GM12878 (cell line): Measurements from ENCODE around the gene GARIN3. TPM values are rescaled to one million over a fixed set of nuclear protein-coding genes. Genes with fewer than 3 reads are reported as not detected.

Experiments
- ATAC-seq: fragments of 200-7000 bp; cut with Tn5 transposase; 3 replicates; pipeline ENCODE4 v1.9.1; 2020; ENCODE audit warnings: mild to moderate bottlenecking, moderate library complexity
- BruUV-seq: library from RNA; stranded (reverse); fragments of 400-500 nt; replicated peaks from 2 replicates; lab custom pipeline; 2021; lab: Mats Ljungman, UMichigan
- CTCF ChIA-PET: fragments of 300-600 bp; sonication (Branson Sonifier 250); formaldehyde crosslinking; extraction: SDS; loops from one replicate; lab custom pipeline; 2021; ENCODE audit warnings: inconsistent platforms; lab: Yijun Ruan, JAX
- POLR2A ChIA-PET: fragments of 350-600 bp; formaldehyde crosslinking; extraction: SDS; loops from one replicate; lab custom pipeline; 2021; ENCODE audit warnings: inconsistent platforms; lab: Charles Lee
- RAD21 ChIA-PET: fragments of 300-600 bp; sonication (Branson Sonifier 250); formaldehyde crosslinking; loops from one replicate; lab custom pipeline; 2023; ENCODE audit warnings: antibody characterized with exemption; ENCODE audit not compliant: unreplicated experiment; lab: Charles Lee
- SMC1A ChIA-PET: fragments of 300-600 bp; sonication (Branson Sonifier 250); formaldehyde crosslinking; loops from one replicate; lab custom pipeline; 2023; ENCODE audit not compliant: unreplicated experiment, uncharacterized antibody; lab: Charles Lee
- DNase-seq: peaks from one replicate; pipeline ENCODE4 v3.0.0-alpha.2; 2011; ENCODE audit warnings: low read depth, low spot score
- FAIRE-seq: peaks from 3 replicates; lab custom pipeline; 2011; peaks lifted over from hg19 to GRCh38; lab: Jason Lieb, UNC
- H2AFZ ChIP-seq: 2 replicates; pipeline ENCODE4 v1.6.0; 2011; ENCODE audit warnings: low read depth, low read length, control low read depth; ENCODE audit not compliant: control insufficient read depth
- H3K27ac ChIP-seq: 2 replicates; pipeline ENCODE4 v1.5.1; 2011; ENCODE audit warnings: control low read depth; ENCODE audit not compliant: control insufficient read depth, insufficient read depth
- H3K27me3 ChIP-seq, 2 experiments: replicated peaks in 1 of 2; 2 replicates each; pipeline versions ENCODE4 v1.6.0 to v1.6.1; 2011; ENCODE audit warnings: low read length in 1 of 2; ENCODE audit not compliant: control insufficient read depth in 2 of 2, insufficient read depth in 2 of 2
- H3K36me3 ChIP-seq, 2 experiments: 2 replicates each; pipeline ENCODE4 v1.5.1; 2011; ENCODE audit warnings: low read length in 1 of 2; ENCODE audit not compliant: control insufficient read depth in 2 of 2, insufficient read depth in 2 of 2
- H3K4me1 ChIP-seq: 2 replicates; pipeline ENCODE4 v1.6.1; 2011; ENCODE audit warnings: mild to moderate bottlenecking, low read length, moderate library complexity, mixed read lengths; ENCODE audit not compliant: control insufficient read depth, insufficient read depth
- H3K4me2 ChIP-seq: 2 replicates; pipeline ENCODE4 v1.6.0; 2011; ENCODE audit warnings: control low read depth; ENCODE audit not compliant: control insufficient read depth, insufficient read depth
- H3K4me3 ChIP-seq: fragments of 200-600 bp; sonication (generic); 2 replicates; pipeline ENCODE4 v1.5.1; 2016
- H3K79me2 ChIP-seq: 2 replicates; pipeline ENCODE4 v1.6.0; 2011; ENCODE audit warnings: low read length; ENCODE audit not compliant: control insufficient read depth, insufficient read depth
- H3K9ac ChIP-seq: 2 replicates; pipeline ENCODE4 v1.8.0; 2011; ENCODE audit warnings: low read length, control low read depth, mixed read lengths; ENCODE audit not compliant: control insufficient read depth, insufficient read depth
- H3K9me3 ChIP-seq: replicated peaks from 3 replicates; pipeline ENCODE4 v1.5.1; 2011; ENCODE audit warnings: mild to moderate bottlenecking, low read length; ENCODE audit not compliant: control insufficient read depth, insufficient read depth
- H4K20me1 ChIP-seq: 2 replicates; pipeline ENCODE4 v1.6.0; 2011; ENCODE audit not compliant: control insufficient read depth, insufficient read depth
- CEBPB ChIP-seq, 2 experiments: fragments of 150-350 bp in 1 of 2; IDR thresholded peaks; 2 replicates each; pipeline ENCODE4 v1.6.1; 2012 to 2014; ENCODE audit warnings: low read depth in 2 of 2, low read length in 2 of 2, borderline replicate concordance in 1 of 2, inconsistent platforms in 1 of 2
- HDGF ChIP-seq: fragments of 450-650 bp; IDR thresholded peaks from 2 replicates; pipeline ENCODE4 v1.6.1; 2016; ENCODE audit warnings: antibody characterized with exemption
- IKZF2 ChIP-seq, 2 experiments: fragments of 450-650 bp; IDR thresholded peaks; 2 replicates each; pipeline ENCODE4 v1.6.1; 2017; ENCODE audit warnings: mild to moderate bottlenecking in 2 of 2, moderate library complexity in 2 of 2
- KDM1A ChIP-seq: fragments of 200-600 bp; sonication (generic); IDR thresholded peaks from 2 replicates; pipeline ENCODE4 v1.6.1; 2016; ENCODE audit warnings: borderline replicate concordance
- KLF5 ChIP-seq: fragments of 450-650 bp; IDR thresholded peaks from 2 replicates; pipeline ENCODE4 v1.6.1; 2014; ENCODE audit warnings: mild to moderate bottlenecking; ENCODE audit not compliant: partially characterized antibody
- MEF2B ChIP-seq: fragments of 450-650 bp; IDR thresholded peaks from 2 replicates; pipeline ENCODE4 v1.6.1; 2018; ENCODE audit warnings: mild to moderate bottlenecking, moderate library complexity; ENCODE audit not compliant: partially characterized antibody, poor library complexity, severe bottlenecking
- MTA2 ChIP-seq: fragments of 450-650 bp; IDR thresholded peaks from 2 replicates; pipeline ENCODE4 v1.6.1; 2016; ENCODE audit warnings: low read depth, mild to moderate bottlenecking, moderate library complexity
- MYC ChIP-seq: IDR thresholded peaks from 2 replicates; pipeline ENCODE4 v1.6.1; 2011; ENCODE audit warnings: mild to moderate bottlenecking, low read length, moderate library complexity, inconsistent platforms; ENCODE audit not compliant: insufficient read depth, insufficient replicate concordance, insufficient read length, severe bottlenecking
- NFXL1 ChIP-seq: fragments of 450-650 bp; IDR thresholded peaks from 2 replicates; pipeline ENCODE4 v1.6.1; 2017; ENCODE audit warnings: antibody characterized with exemption, mild to moderate bottlenecking, borderline replicate concordance
- NR2C1 ChIP-seq: fragments of 450-650 bp; IDR thresholded peaks from 2 replicates; pipeline ENCODE4 v1.6.1; 2017; ENCODE audit warnings: antibody characterized with exemption, mild to moderate bottlenecking, moderate library complexity
- NR2F1 ChIP-seq: fragments of 450-650 bp; conservative IDR thresholded peaks from 2 replicates; pipeline ENCODE4 v1.6.1; 2017; ENCODE audit warnings: mild to moderate bottlenecking
- PAX8 ChIP-seq: fragments of 450-650 bp; IDR thresholded peaks from 2 replicates; pipeline ENCODE4 v1.6.1; 2017; ENCODE audit warnings: mild to moderate bottlenecking, moderate library complexity
- RUNX3 ChIP-seq: IDR thresholded peaks from 2 replicates; pipeline ENCODE4 v1.6.1; 2012; ENCODE audit warnings: low read length, inconsistent platforms
- SIX5 ChIP-seq: IDR thresholded peaks from 2 replicates; pipeline ENCODE4 v1.6.1; 2011; ENCODE audit warnings: mild to moderate bottlenecking, low read depth, low read length, moderate library complexity; ENCODE audit not compliant: severe bottlenecking
- SRF ChIP-seq, 2 experiments: IDR thresholded peaks; 2 replicates each; pipeline ENCODE4 v1.6.1; 2011; ENCODE audit warnings: low read depth in 2 of 2, low read length in 2 of 2, mild to moderate bottlenecking in 1 of 2, moderate library complexity in 1 of 2
- TCF3 ChIP-seq: IDR thresholded peaks from 2 replicates; pipeline ENCODE4 v1.6.1; 2012; ENCODE audit warnings: low read depth, mild to moderate bottlenecking, low read length, borderline replicate concordance; ENCODE audit not compliant: insufficient read depth
- WGBS: methylation state at CpG from one replicate; pipeline ENCODE4 v1.1.6; 2016; ENCODE audit warnings: low lambda C conversion rate; ENCODE audit not compliant: insufficient replicate concordance, insufficient coverage; ENCODE audit errors: missing lambda C conversion rate; 5-methylcytosine and 5-hydroxymethylcytosine counted together
- in situ Hi-C: fragments of 300-500 bp; cut with MboI; formaldehyde crosslinking; loops from 9 replicates; pipeline ENCODE4 v1.14.3; 2018; ENCODE audit warnings: mixed read lengths
- intact Hi-C: fragments of 100-400 bp; cut with micrococcal nuclease; formaldehyde crosslinking; loops from one replicate; pipeline ENCODE4 v1.14.2; 2022; ENCODE audit not compliant: unreplicated experiment
- polyA plus RNA-seq, 11 experiments: library from polyadenylated mRNA; depleted of rRNA in 4 of 11; unstranded in 6 of 11; stranded (reverse) in 5 of 11; fragments of >200 nt; fragmentation: Nextera tagmentation in 4 of 11; fragmentation: Illumina TruSeq in 1 of 11; extraction: Ambion mirVana in 4 of 11; extraction: Trizol in 1 of 11; gene quantifications; 1 replicate in 1 of 11; 2 replicates in 10 of 11; pipeline versions ENCODE4 v1.2.1 to v1.2.3, GENCODE V29; 2011 to 2016; ENCODE audit warnings: inconsistent platforms in 2 of 11, missing spikeins in 2 of 11, low read depth in 1 of 11
- total RNA-seq, 4 experiments: library from RNA; depleted of rRNA in 3 of 4; stranded (reverse); fragments of >200 nt in 3 of 4; fragmentation: Illumina TruSeq in 1 of 4; extraction: Trizol in 1 of 4; gene quantifications; 2 replicates each; pipeline versions ENCODE4 v1.2.1 to v1.2.3, GENCODE V29; 2013 to 2021

Gene GARIN3
- total and polyA plus RNA-seq, 10 of the 15 experiments (the other 5 are each of a cell fraction or from before 2014, with no cell fraction given): 0.15 TPM; not detected in 9

GRCh38 chr5:157214415-157214814 is 48.4 kb upstream of the GARIN3 start (continued):
- TF ChIP-seq MEF2B: peak; percentile 18
- TF ChIP-seq NR2C1: no peak
- TF ChIP-seq MTA2: peak; percentile 56
- no peak for TF ChIP-seq IKZF2 (IDR thresholded peaks at IDR 0.05)
- TF ChIP-seq KDM1A: no peak
- TF ChIP-seq NFXL1: no peak
- TF ChIP-seq MYC: no peak
- no peak for TF ChIP-seq CEBPB (IDR thresholded peaks at IDR 0.05; ENCODE audit: borderline replicate concordance in 1 of 2, low read depth in 2 of 2, low read length in 2 of 2)
- TF ChIP-seq SIX5: no peak
- TF ChIP-seq NR2F1: peak; percentile 27; the same call in 1 of the 2 replicates
- TF ChIP-seq KLF5: no peak
- no peak for TF ChIP-seq PAX8

GRCh38 chr5:157213527-157214243 is 47.6 kb upstream of the GARIN3 start:
- intact Hi-C loops: loop anchor here (2.0 kb wide), 1 partner anchor 41 kb away; no protein-coding TSS in a partner anchor
- TF ChIP-seq HDGF (no peak), SRF (IDR thresholded peaks at IDR 0.05; ENCODE audit: low read depth in 2 of 2, low read length in 2 of 2) (no peak), TCF3 (no peak), RUNX3 (peak; percentile 57)
- Histone ChIP-seq H3K4me1 (peaks cover 46% of the 10 kb centered on the region), H3K36me3 (no peaks in the 10 kb centered on the region), H3K4me3 (no peak overlapping the region), H4K20me1 (no peaks in the 10 kb centered on the region), H3K27me3 (no peaks in the 10 kb centered on the region), H2AFZ (no peak overlapping the region), H3K9ac (no peak overlapping the region), H3K9me3 (no peaks in the 10 kb centered on the region; the same call in 2 of the 3 replicates), H3K27ac (no peak overlapping the region), H3K4me2 (peak overlapping the region; percentile 24; the same call in 1 of the 2 replicates), H3K79me2 (no peaks in the 10 kb centered on the region)
- in situ Hi-C loops: no loop called here
- ChIA-PET RAD21 (interaction anchor here (1.0 to 4.9 kb wide), 8 partner anchors 12 to 64 kb away, joined by 4 to 52 read pairs (median 23); no protein-coding TSS in a partner anchor), POLR2A (interaction anchor here (1.7 to 3.2 kb wide), 2 partner anchors 16 to 41 kb away, joined by 6 to 15 read pairs; no protein-coding TSS in a partner anchor), CTCF (interaction anchor here (1.5 to 6.3 kb wide), 4 partner anchors 9 to 46 kb away, joined by 4 to 53 read pairs (median 8); no protein-coding TSS in a partner anchor), SMC1A (interaction anchor here (0.8 to 5.0 kb wide), 14 partner anchors 9 to 71 kb away, joined by 3 to 45 read pairs (median 4); partner anchors contain the start of genes ITK and MED7)
- FAIRE-seq (no peak), ATAC-seq (no peak), DNase-seq (no peak)
- no TSS peak for BruUV-seq
- 79% methylated on average over 7 of the region's 7 CpGs for WGBS
